Glutamatergic neuron (in vitro differentiated cells): ENCODE data around the gene LMX1B. TPM values are rescaled to one million over a fixed set of nuclear protein-coding genes. Genes with fewer than 3 reads are reported as not detected.

Experiments
- DNase-seq: peaks from one replicate; pipeline ENCODE4 v3.0.0; 2022
- H3K27ac Mint-ChIP-seq: one replicate; pipeline ENCODE4 v1.8.0; 2020; ENCODE audit warnings: mild to moderate bottlenecking, mixed read lengths, inconsistent platforms; ENCODE audit not compliant: unreplicated experiment
- H3K27me3 Mint-ChIP-seq: one replicate; pipeline ENCODE4 v1.8.0; 2020; ENCODE audit warnings: mild to moderate bottlenecking, moderate library complexity, mixed read lengths, inconsistent platforms; ENCODE audit not compliant: unreplicated experiment
- H3K36me3 Mint-ChIP-seq: one replicate; pipeline ENCODE4 v1.8.0; 2020; ENCODE audit warnings: mild to moderate bottlenecking, mixed read lengths, inconsistent platforms; ENCODE audit not compliant: unreplicated experiment
- H3K4me1 Mint-ChIP-seq: one replicate; pipeline ENCODE4 v1.8.0; 2020; ENCODE audit warnings: mild to moderate bottlenecking, low read depth, mixed read lengths, inconsistent platforms; ENCODE audit not compliant: unreplicated experiment
- H3K4me3 Mint-ChIP-seq: one replicate; pipeline ENCODE4 v1.8.0; 2020; ENCODE audit warnings: mild to moderate bottlenecking, mixed read lengths, inconsistent platforms; ENCODE audit not compliant: unreplicated experiment
- H3K9me3 Mint-ChIP-seq: one replicate; pipeline ENCODE4 v1.8.0; 2020; ENCODE audit warnings: mild to moderate bottlenecking, moderate library complexity, mixed read lengths, inconsistent platforms; ENCODE audit not compliant: unreplicated experiment
- CTCF ChIP-seq: fragments of 200-600 bp; sonication (generic); IDR thresholded peaks from one replicate; pipeline ENCODE4 v1.5.0; 2021; ENCODE audit not compliant: partially characterized antibody, unreplicated experiment
- total RNA-seq: library from RNA; stranded (reverse); fragmentation: NEBNext Ultra II Directional; extraction: Animal tissue kit (Norgen Biotek cat#: 25700); gene quantifications from one replicate; pipeline ENCODE4 v1.2.1, GENCODE V29; 2021; ENCODE audit not compliant: unreplicated experiment

Gene LMX1B
- total RNA-seq, 1 donor from 2014 or later, result 0.27 TPM

GRCh38 chr9:126584611-126585010 lies 29.1 kb upstream of the LMX1B start:
- H3K27me3 Mint-ChIP-seq, result no peaks in the 10 kb centered on the region
- peaks cover 5% of the 10 kb centered on the region for H3K9me3 Mint-ChIP-seq
- no peaks in the 10 kb centered on the region for H3K36me3 Mint-ChIP-seq
- no peak overlapping the region for H3K4me3 Mint-ChIP-seq
- no peak overlapping the region for H3K27ac Mint-ChIP-seq
- no peaks in the 10 kb centered on the region for H3K4me1 Mint-ChIP-seq
- no peak for DNase-seq
- no peak for TF ChIP-seq CTCF

DNA sequence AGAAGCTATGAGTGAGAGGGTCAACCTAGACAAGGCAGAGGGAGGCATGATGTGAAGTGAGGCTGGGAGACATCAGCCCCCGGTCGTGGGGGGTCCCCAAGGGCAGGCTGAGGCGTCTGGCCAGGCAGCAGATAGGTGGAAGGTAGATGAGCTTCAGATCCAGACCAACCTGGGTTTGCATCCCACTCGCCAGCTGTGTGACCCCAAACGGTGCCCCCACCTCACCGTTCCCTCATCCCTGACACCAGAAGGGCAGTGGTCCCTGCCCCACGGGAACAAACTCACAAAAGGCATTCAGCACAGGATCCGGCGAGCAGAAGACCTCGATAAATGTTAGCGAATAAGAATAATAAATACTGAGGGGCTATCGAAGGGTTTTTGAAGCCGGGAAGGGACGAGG lies 27.5 kb upstream of the LMX1B start:
- H3K36me3 Mint-ChIP-seq, result no peaks in the 10 kb centered on the region

GRCh38 chr9:126587187-126588185 lies 26.2 kb upstream of the LMX1B start:
- peaks cover 5% of the 10 kb centered on the region for H3K9me3 Mint-ChIP-seq
- no peaks in the 10 kb centered on the region for H3K27me3 Mint-ChIP-seq
- no peaks in the 10 kb centered on the region for H3K36me3 Mint-ChIP-seq
- no peak overlapping the region for H3K4me3 Mint-ChIP-seq
- no peak overlapping the region for H3K27ac Mint-ChIP-seq
- DNase-seq, result no peak
- TF ChIP-seq CTCF, result no peak
- H3K4me1 Mint-ChIP-seq, result no peaks in the 10 kb centered on the region

More for the DNA sequence above, 27.5 kb upstream of the LMX1B start:
- no peak overlapping the region for H3K27ac Mint-ChIP-seq
- no peaks in the 10 kb centered on the region for H3K4me1 Mint-ChIP-seq
- no peaks in the 10 kb centered on the region for H3K27me3 Mint-ChIP-seq
- H3K4me3 Mint-ChIP-seq, result no peak overlapping the region
- H3K9me3 Mint-ChIP-seq, result peaks cover 5% of the 10 kb centered on the region
- no peak for TF ChIP-seq CTCF
- no peak for DNase-seq

DNA sequence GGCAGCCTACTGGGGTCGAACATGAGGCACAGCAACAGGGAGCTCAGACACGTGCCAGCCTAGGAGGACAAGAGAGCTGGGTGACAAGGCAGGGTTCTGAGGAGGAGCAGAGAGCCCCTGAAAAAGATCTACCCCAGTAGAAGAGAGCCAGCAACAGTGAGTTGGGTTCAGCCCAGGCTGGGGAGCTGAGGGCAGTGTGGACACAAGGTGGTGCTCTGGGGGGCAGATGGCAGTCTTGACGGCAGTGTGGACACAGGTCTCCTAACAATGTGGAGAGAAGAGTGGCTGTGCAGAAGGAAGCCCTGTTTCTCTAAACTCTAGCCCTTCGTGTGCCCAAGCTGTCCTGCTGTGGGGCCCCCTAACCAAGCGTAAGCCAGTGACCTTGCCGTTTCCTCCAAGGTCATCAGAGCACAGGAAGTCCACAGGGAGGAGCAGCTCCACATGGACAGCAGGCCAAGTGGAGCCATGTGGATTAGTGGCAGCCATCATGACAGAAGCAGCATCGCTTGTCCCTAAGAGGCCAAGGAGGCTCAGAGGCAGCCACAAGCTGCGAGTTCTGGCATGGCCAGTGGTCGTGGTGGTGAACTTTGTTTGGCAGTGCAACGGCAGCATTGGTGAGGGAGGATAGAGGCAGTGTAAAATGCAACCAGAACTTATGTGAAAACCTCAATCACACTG lies 25.1 kb upstream of the LMX1B start:
- no peak overlapping the region for H3K4me3 Mint-ChIP-seq
- H3K4me1 Mint-ChIP-seq, result no peaks in the 10 kb centered on the region
- H3K27me3 Mint-ChIP-seq, result no peaks in the 10 kb centered on the region
- no peak for TF ChIP-seq CTCF
- peaks cover 5% of the 10 kb centered on the region for H3K9me3 Mint-ChIP-seq
- DNase-seq, result no peak
- H3K27ac Mint-ChIP-seq, result no peak overlapping the region
- H3K36me3 Mint-ChIP-seq, result no peaks in the 10 kb centered on the region
